ENCODE results near the gene DGKG. TPM values are rescaled to one million over a fixed set of nuclear protein-coding genes. Genes with fewer than 3 reads are reported as not detected.

Gene DGKG
- polyA plus RNA-seq, 2 of the 4 experiments (the other 2 are of a cell fraction): 11.5 to 13.3 TPM

- ChIA-PET CTCF (no interaction called here), POLR2A (interaction anchor here (0.5 to 2.5 kb wide), 8 partner anchors 10 to 509 kb away, joined by 3 to 29 read pairs (median 4); partner anchors contain the start of gene DNAJB11)
- Histone ChIP-seq H3K9me3 (no peaks in the 10 kb centered on the region), H3K4me1 (peaks cover 42% of the 10 kb centered on the region), H3K4me2 (peak overlapping the region; percentile 96), H3K27ac (peak overlapping the region; percentile 94 to 99), H3K4me3 (peak overlapping the region; percentile 87)
- TF ChIP-seq PHF8 (IDR thresholded peaks at IDR 0.05; ENCODE audit: borderline replicate concordance, low read depth): peak; percentile 54; the same call in 1 of the 2 replicates
- TF ChIP-seq CTCF (IDR thresholded peaks at IDR 0.05): no peak
- TF ChIP-seq, protein P1, sequence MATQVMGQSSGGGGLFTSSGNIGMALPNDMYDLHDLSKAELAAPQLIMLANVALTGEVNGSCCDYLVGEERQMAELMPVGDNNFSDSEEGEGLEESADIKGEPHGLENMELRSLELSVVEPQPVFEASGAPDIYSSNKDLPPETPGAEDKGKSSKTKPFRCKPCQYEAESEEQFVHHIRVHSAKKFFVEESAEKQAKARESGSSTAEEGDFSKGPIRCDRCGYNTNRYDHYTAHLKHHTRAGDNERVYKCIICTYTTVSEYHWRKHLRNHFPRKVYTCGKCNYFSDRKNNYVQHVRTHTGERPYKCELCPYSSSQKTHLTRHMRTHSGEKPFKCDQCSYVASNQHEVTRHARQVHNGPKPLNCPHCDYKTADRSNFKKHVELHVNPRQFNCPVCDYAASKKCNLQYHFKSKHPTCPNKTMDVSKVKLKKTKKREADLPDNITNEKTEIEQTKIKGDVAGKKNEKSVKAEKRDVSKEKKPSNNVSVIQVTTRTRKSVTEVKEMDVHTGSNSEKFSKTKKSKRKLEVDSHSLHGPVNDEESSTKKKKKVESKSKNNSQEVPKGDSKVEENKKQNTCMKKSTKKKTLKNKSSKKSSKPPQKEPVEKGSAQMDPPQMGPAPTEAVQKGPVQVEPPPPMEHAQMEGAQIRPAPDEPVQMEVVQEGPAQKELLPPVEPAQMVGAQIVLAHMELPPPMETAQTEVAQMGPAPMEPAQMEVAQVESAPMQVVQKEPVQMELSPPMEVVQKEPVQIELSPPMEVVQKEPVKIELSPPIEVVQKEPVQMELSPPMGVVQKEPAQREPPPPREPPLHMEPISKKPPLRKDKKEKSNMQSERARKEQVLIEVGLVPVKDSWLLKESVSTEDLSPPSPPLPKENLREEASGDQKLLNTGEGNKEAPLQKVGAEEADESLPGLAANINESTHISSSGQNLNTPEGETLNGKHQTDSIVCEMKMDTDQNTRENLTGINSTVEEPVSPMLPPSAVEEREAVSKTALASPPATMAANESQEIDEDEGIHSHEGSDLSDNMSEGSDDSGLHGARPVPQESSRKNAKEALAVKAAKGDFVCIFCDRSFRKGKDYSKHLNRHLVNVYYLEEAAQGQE (IDR thresholded peaks at IDR 0.05): peak; percentile 84
- peak; percentile 86 for TF ChIP-seq CHD2 (IDR thresholded peaks at IDR 0.05; ENCODE audit: low read length, partially characterized antibody)
- FAIRE-seq (no peak), ATAC-seq (peak; percentile 60 to 64), DNase-seq (ENCODE audit: low read depth in 1 of 2, low spot score in 1 of 2) (peak; percentile 70 to 76)
- 0% methylated on average over 19 of the region's 69 CpGs for WGBS (ENCODE audit: missing lambda C conversion rate)
Observed at GRCh38 chr3:186108106-186108940, 253.7 kb downstream of the DGKG start.

GRCh38 chr3:186107215-186108105 is 254.6 kb downstream of the DGKG start:
- peak; percentile 22 to 56; a peak in 3 of 6 replicates for ATAC-seq
- TF ChIP-seq HOXA7 (CRISPR knock-in tag; IDR thresholded peaks at IDR 0.05) (no peak), ELK1 (IDR thresholded peaks at IDR 0.05; ENCODE audit: low read depth, low read length) (no peak), CBX8 (IDR thresholded peaks at IDR 0.05) (no peak), GATA3 (IDR thresholded peaks at IDR 0.05; ENCODE audit: borderline replicate concordance) (no peak), POLR2AphosphoS2 (conservative IDR thresholded peaks at IDR 0.05; ENCODE audit: low read length) (no peak), EHMT2 (IDR thresholded peaks at IDR 0.05; ENCODE audit: low read depth) (no peak), NR3C1 (IDR thresholded peaks at IDR 0.05) (no peak), CHD2 (IDR thresholded peaks at IDR 0.05; ENCODE audit: low read length, partially characterized antibody) (no peak), EP300 (IDR thresholded peaks at IDR 0.05) (no peak), ZFP36 (IDR thresholded peaks at IDR 0.05; ENCODE audit: borderline replicate concordance, partially characterized antibody) (no peak), EHF (CRISPR knock-in tag; IDR thresholded peaks at IDR 0.05) (no peak), RCOR1 (IDR thresholded peaks at IDR 0.05; ENCODE audit: low read depth, low read length) (no peak), RNF2 (IDR thresholded peaks at IDR 0.05; ENCODE audit: borderline replicate concordance, low read depth) (no peak), ZNF302 (CRISPR knock-in tag; IDR thresholded peaks at IDR 0.05) (no peak), RAD21 (conservative IDR thresholded peaks at IDR 0.05 in 1 of 2, IDR thresholded peaks at IDR 0.05 in 1 of 2) (no peak)
- TF ChIP-seq, protein P1 (IDR thresholded peaks at IDR 0.05): no peak
- TF ChIP-seq, protein P2, sequence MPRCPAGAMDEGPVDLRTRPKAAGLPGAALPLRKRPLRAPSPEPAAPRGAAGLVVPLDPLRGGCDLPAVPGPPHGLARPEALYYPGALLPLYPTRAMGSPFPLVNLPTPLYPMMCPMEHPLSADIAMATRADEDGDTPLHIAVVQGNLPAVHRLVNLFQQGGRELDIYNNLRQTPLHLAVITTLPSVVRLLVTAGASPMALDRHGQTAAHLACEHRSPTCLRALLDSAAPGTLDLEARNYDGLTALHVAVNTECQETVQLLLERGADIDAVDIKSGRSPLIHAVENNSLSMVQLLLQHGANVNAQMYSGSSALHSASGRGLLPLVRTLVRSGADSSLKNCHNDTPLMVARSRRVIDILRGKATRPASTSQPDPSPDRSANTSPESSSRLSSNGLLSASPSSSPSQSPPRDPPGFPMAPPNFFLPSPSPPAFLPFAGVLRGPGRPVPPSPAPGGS (IDR thresholded peaks at IDR 0.05): no peak
- peak; percentile 54 to 63 for DNase-seq (ENCODE audit: low read depth in 1 of 2, low spot score in 1 of 2)
- CTCF ChIA-PET: no interaction called here
- POLR2A ChIA-PET: interaction anchor here (1.0 to 2.5 kb wide), 3 partner anchors 9 to 463 kb away, joined by 3 to 29 read pairs (median 11); partner anchors contain the start of gene DNAJB11
- Histone ChIP-seq H3K27ac (peak overlapping the region; percentile 94 to 99), H3K4me3 (peak overlapping the region; percentile 87), H3K9me3 (no peaks in the 10 kb centered on the region), H3K4me2 (peak overlapping the region; percentile 96), H3K4me1 (peaks cover 51% of the 10 kb centered on the region)
- WGBS (ENCODE audit: missing lambda C conversion rate): under 1% methylated on average over 37 of the region's 45 CpGs
- no peak for FAIRE-seq

All from A549 (cell line).